Activated T-cell treated with anti-CD3 and anti-CD28 coated beads for 48 hours (primary cell): ENCODE results near the gene XYLT2.
"Not testable (repeated sequence)": the region's sequence is repeated elsewhere in the genome, so short reads cannot be mapped to it uniquely, and the experiment has no call there.

Experiments used
- DNase-seq: peaks from one replicate; pipeline ENCODE4 v3.0.0-alpha.2; 2020; ENCODE audit warnings: low read depth

Gene XYLT2

GRCh38 chr17:50319306-50320004 lies 26.5 kb upstream of the XYLT2 start:
- DNase-seq, result no peak

GRCh38 chr17:50322271-50322670 lies 23.7 kb upstream of the XYLT2 start:
- DNase-seq, result no peak

- no peak for DNase-seq
Measured at GRCh38 chr17:50323060-50323459, 22.9 kb upstream of the XYLT2 start.

- DNase-seq, result no peak
Measured at GRCh38 chr17:50325906-50326305, 20.0 kb upstream of the XYLT2 start.

- no peak for DNase-seq
Measured at GRCh38 chr17:50326831-50327364, 19.0 kb upstream of the XYLT2 start.

- DNase-seq, result no peak
Measured at GRCh38 chr17:50328363-50329325, 17.3 kb upstream of the XYLT2 start.

GRCh38 chr17:50329716-50330115 lies 16.2 kb upstream of the XYLT2 start:
- DNase-seq, result no peak

- DNase-seq, result no peak
Measured at GRCh38 chr17:50330151-50330775, 15.7 kb upstream of the XYLT2 start.

- DNase-seq, result no peak
Measured at GRCh38 chr17:50331085-50331791, 14.7 kb upstream of the XYLT2 start.

- no peak for DNase-seq
Measured at GRCh38 chr17:50332196-50332595, 13.7 kb upstream of the XYLT2 start.

- DNase-seq, result not testable (repeated sequence)
Measured at GRCh38 chr17:50333291-50334057, 12.5 kb upstream of the XYLT2 start.

GRCh38 chr17:50337956-50338355 lies 8.0 kb upstream of the XYLT2 start:
- DNase-seq, result no peak

- no peak for DNase-seq
Measured at GRCh38 chr17:50338645-50339044, 7.3 kb upstream of the XYLT2 start.

GRCh38 chr17:50339381-50339780 lies 6.5 kb upstream of the XYLT2 start:
- no peak for DNase-seq

- DNase-seq, result no peak
Measured at GRCh38 chr17:50344731-50345365, 1.1 kb upstream of the XYLT2 start.

- DNase-seq, result peak; percentile 55
Measured at GRCh38 chr17:50346313-50347116, 589 bp downstream of the XYLT2 start.

- DNase-seq, result no peak
Measured at GRCh38 chr17:50347117-50347893, 1.4 kb downstream of the XYLT2 start.

- no peak for DNase-seq
Measured at GRCh38 chr17:50347894-50348291, 2.0 kb downstream of the XYLT2 start.
